ENCODE data around the gene HEYL. TPM values are rescaled to one million over a fixed set of nuclear protein-coding genes. Genes with fewer than 3 reads are reported as not detected.

HEYL gene
- total RNA-seq, 4 donors from 2014 or later: 0.78 to 3.3 (median 2.4) TPM

DNA sequence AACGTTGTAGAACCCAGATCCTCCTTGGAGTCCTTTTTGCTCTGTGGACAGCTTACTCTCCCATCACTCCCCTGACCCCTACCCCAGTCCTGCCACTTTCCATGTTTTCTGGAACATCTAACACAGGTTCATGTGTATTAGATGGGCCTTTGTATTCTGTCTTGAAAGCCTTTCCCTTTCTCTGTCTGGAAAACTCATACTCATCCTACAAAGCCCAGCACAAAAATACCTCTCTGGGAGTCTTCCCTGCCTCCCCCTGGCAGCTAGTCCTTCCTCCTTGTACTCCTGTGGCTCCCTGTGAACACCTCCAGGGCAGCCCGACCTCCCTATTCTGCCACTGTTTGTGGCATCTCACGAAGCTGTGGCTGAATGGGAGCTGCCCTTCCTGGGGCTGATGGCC lies 7.8 kb upstream of the HEYL start:
- ATAC-seq (no peak), DNase-seq (no peak)
- in situ Hi-C loops (cut with MboI; ENCODE audit: low sequenced_read_pairs in 4 of 4) (no loop called here), intact Hi-C loops (cut with DNase I; ENCODE audit: low total_unique reads) (no loop called here)
- Histone ChIP-seq H3K27me3 (no peaks in the 10 kb centered on the region), H3K9me3 (no peaks in the 10 kb centered on the region), H3K4me3 (no peak overlapping the region), H3K4me1 (peaks cover 18 to 19% of the 10 kb centered on the region in 2 donors), H3K27ac (peak overlapping the region; percentile 48 to 74 (median 66)), H3K36me3 (no peaks in the 10 kb centered on the region)
- TF ChIP-seq, protein P1, sequence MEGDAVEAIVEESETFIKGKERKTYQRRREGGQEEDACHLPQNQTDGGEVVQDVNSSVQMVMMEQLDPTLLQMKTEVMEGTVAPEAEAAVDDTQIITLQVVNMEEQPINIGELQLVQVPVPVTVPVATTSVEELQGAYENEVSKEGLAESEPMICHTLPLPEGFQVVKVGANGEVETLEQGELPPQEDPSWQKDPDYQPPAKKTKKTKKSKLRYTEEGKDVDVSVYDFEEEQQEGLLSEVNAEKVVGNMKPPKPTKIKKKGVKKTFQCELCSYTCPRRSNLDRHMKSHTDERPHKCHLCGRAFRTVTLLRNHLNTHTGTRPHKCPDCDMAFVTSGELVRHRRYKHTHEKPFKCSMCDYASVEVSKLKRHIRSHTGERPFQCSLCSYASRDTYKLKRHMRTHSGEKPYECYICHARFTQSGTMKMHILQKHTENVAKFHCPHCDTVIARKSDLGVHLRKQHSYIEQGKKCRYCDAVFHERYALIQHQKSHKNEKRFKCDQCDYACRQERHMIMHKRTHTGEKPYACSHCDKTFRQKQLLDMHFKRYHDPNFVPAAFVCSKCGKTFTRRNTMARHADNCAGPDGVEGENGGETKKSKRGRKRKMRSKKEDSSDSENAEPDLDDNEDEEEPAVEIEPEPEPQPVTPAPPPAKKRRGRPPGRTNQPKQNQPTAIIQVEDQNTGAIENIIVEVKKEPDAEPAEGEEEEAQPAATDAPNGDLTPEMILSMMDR (IDR thresholded peaks at IDR 0.05 in 4 of 5, conservative IDR thresholded peaks at IDR 0.05 in 1 of 5): no peak
- no peak for TF ChIP-seq POLR2A (IDR thresholded peaks at IDR 0.05)

DNA sequence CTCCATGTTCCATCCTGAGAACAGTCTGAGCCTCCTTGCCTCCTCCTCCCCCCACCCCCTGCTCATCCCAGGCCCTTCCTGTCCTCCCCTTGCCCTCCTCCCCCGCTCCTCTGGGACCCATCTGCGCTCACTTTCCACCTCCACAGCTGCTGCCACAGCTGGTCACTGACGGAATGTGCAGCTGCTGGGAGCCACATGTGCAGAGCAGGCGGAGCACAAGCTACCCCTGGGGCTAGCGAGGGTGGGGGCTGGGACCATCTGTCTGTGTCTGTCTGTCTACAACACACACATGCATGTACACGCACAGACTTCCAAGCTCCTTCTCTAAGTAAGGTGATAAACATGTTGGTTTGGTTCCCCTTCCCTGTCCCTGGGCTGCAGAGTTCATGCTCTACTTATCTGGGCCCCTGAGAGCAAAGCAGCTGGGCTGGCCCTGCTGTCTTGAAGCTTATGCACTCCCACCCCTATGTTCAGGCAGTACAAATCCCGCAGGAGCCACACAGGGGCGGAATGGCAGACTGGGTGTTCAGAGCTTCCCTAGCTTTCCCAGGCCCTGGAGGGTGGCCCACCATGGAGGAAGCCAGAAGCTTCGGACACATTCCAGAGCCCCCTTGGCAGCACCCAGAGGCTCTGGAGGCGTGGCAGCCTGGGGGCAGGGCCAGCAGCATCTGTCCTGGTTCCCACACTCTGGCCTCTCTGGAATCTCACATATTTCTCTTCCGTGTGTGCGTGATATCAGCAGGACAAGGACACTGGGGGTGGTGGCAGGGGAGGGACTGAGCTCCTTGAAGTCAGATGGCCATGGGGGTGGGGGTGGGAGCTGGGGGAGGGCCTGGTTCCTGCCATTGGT lies 7.0 kb upstream of the HEYL start:
- intact Hi-C loops (cut with DNase I; ENCODE audit: low total_unique reads) (no loop called here), in situ Hi-C loops (cut with MboI; ENCODE audit: low sequenced_read_pairs in 4 of 4) (no loop called here)
- no peak for TF ChIP-seq POLR2A (IDR thresholded peaks at IDR 0.05)
- TF ChIP-seq, protein P1 (IDR thresholded peaks at IDR 0.05 in 4 of 5, conservative IDR thresholded peaks at IDR 0.05 in 1 of 5): no peak
- Histone ChIP-seq H3K27me3 (no peaks in the 10 kb centered on the region), H3K4me1 (peaks cover 16 to 18% of the 10 kb centered on the region in 2 donors), H3K9me3 (no peaks in the 10 kb centered on the region), H3K27ac (peak overlapping the region; percentile 48 to 74 (median 66)), H3K36me3 (no peaks in the 10 kb centered on the region), H3K4me3 (no peak overlapping the region)
- ATAC-seq (peak; percentile 54 to 55), DNase-seq (peak; percentile 58 to 60)

DNA sequence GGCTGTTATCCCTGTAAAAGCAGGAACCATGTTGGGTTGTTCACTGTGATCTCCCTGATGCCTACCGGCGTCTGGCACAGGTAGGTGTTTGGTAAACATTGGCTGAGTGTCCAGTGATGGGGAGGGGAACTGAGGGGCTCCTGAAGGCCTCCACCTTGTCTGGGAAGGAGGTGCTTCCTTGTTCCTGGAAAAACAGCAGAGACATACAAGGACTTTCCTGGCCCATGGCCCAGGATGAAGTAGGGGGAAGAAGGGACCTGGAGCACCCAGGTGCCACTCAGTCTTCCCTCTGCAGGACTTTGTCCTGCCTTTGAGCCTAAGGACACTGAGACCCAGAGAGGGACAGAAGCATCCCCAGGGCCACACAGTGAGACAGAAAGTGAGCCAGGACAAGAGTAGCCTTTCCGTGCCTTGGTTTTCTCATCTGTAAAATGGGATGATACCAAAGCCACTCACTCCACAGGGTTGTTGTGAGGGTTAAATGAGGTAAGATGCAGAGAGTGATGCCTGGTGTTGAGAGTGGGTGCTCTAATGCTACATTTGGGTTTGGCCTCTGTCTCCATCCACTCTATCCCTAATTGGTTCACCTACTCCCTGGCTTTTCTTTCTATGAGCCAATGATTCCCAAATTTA lies 6.1 kb upstream of the HEYL start:
- Histone ChIP-seq H3K4me3 (no peak overlapping the region), H3K27me3 (no peaks in the 10 kb centered on the region), H3K4me1 (peaks cover 16 to 18% of the 10 kb centered on the region in 2 donors), H3K9me3 (no peaks in the 10 kb centered on the region), H3K36me3 (no peaks in the 10 kb centered on the region), H3K27ac (peak overlapping the region in 1 of 4 donors; percentile 73)
- ATAC-seq (no peak), DNase-seq (no peak)
- intact Hi-C loops (cut with DNase I; ENCODE audit: low total_unique reads) (no loop called here), in situ Hi-C loops (cut with MboI; ENCODE audit: low sequenced_read_pairs in 4 of 4) (no loop called here)
- TF ChIP-seq, protein P1 (IDR thresholded peaks at IDR 0.05 in 4 of 5, conservative IDR thresholded peaks at IDR 0.05 in 1 of 5): no peak
- no peak for TF ChIP-seq POLR2A (IDR thresholded peaks at IDR 0.05)

DNA sequence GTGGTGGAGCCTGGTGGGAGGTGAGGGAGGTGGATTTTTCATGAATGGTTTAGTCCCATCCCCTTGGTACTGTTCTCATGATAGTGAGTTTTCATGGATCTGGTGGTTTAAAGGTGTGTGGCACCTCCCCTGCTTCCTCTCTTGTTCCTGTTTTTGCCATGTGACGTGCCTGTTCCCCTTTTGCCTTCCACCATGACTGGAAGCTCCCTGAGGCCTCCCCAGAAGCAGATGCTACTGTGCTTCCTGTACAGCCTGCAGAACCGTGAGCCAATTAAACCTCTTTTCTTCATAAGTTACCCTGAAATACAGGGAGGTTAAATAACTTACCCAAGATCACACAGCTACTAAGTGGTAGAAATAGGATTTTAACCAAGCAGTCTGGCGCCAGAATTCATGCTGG lies 4.3 kb upstream of the HEYL start:
- no peak overlapping the region for H3K4me3 ChIP-seq
- intact Hi-C loops (cut with DNase I; ENCODE audit: low total_unique reads): no loop called here
- DNase-seq (no peak), ATAC-seq (no peak)
- H3K27me3 ChIP-seq: peaks cover 0 to 6% (median 2%) of the 10 kb centered on the region in 3 donors
- no peak overlapping the region for H3K27ac ChIP-seq
- no peaks in the 10 kb centered on the region for H3K9me3 ChIP-seq
- in situ Hi-C loops (cut with MboI; ENCODE audit: low sequenced_read_pairs in 4 of 4): no loop called here
- TF ChIP-seq, protein P1 (IDR thresholded peaks at IDR 0.05 in 4 of 5, conservative IDR thresholded peaks at IDR 0.05 in 1 of 5): no peak
- no peak for TF ChIP-seq POLR2A (IDR thresholded peaks at IDR 0.05)
- H3K36me3 ChIP-seq: no peaks in the 10 kb centered on the region
- peaks cover 16 to 18% of the 10 kb centered on the region in 2 donors for H3K4me1 ChIP-seq
